CD4-positive, alpha-beta T cell treated with Interferon gamma for 1 hour (primary cell): ENCODE measurements around the gene TBL3.
"Not testable (repeated sequence)": the region's sequence is repeated elsewhere in the genome, so short reads cannot be mapped to it uniquely, and the experiment has no call there.

Experiments used
- DNase-seq: peaks from one replicate; pipeline ENCODE4 v3.0.0-alpha.2; 2020

Gene TBL3

DNA sequence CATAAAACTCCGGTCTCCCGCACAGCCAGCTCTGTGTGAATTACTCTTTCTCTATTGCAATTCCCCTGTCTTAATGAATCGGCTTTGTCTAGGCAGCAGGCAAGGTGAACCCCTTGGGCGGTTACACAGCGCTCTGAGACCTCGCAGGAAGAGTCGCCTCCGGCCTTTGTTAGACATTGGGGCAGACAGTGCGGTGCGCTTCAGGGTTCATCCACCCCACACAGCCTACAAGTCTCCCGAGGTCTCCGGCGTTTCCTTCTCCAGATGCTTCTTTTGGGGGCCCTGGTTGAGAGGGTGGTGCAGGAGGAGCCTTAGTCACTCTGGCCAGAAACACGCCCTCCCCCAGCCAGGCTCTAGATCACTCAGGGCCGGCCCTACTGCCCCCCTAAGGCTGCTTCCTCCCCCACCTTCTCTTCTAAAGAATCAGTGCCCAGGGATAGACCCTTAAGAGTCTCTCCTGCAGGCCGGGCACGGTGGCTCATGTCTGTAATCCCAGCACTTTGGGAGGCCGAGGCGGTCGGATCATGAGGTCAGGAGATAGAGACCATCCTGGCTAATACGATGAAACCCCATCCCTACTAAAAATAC lies 27.1 kb upstream of the TBL3 start:
- no peak for DNase-seq

DNA sequence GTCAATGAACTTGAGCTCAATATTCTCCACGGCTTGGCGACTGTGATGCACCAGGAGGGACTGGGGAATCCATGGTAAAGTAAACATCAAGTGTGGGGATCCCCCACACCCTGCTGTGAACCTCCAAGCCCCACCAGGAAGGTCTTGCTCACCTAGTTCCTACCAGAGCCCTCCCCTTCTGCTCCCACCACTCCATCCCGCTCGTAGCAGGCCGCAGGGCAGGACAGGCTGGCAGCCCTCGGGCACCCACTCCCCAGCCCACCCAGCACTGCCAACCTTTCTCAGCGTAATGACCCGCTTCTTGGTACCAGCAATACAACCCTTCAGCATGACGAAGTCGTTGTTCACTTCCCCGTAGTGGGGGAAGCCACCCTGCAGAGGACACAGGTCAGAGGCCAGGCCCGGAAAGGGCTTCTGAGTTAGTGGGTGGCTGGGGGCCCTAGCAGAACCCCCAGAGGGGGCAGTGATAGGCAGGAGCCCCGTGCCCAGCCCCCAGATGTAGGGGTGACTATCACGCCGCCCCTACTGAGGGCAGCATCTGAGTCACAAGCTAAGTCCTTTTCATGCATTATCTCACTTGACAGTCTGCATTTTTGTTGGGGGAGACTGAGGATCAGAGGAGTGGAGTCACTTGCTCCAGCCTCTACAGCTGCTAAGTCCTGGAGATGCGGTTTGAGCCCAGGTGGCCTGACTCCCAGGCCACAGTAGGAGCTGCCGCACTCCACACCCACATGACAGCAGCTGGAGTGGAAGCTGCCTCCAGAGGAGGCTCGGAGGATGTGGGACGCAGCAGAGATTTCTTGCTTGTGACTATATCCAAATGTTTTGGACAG lies 26.1 kb upstream of the TBL3 start:
- DNase-seq, result no peak

DNA sequence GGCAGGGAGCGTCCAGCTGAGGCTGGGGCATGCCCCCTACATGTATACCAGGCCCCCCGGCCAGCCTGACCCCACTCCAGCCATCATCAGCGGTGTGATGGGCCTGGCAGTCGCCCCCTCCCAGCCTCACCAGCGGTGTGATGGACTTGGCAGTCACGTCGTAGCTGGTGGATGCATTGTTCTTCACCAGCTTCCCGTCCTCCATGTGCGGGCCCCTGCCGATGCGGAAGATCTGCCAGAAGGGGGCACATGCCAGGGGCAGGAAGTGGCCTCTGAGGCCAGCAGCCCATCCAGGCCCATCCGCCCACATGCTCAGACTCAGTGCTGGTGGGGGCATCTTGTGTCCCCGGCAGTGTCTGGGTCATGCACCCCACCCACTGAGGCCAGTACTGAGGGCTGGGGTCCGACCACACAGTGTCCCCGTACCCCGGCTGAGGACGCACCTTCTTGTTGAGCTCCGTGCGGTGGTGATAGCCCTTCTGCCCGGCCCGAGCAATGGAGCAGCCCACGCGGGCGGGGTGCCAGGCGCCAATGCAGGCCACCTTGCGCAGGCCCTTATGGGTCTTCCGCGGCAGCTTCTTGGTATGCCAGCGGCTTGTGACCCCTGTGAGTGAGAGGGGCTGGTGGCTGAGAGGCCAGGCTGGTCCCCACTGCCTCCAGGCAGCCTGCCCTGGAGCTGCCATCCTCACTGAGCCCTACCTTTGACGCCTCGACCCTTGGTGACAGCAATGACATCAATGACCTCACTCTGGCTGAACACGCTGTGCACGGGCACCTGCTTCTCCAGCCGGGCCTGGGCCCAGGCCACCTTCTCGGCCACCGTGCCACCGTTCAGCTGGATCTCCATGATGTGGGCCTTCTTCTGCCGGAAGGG lies 25.1 kb upstream of the TBL3 start:
- no peak for DNase-seq

DNA sequence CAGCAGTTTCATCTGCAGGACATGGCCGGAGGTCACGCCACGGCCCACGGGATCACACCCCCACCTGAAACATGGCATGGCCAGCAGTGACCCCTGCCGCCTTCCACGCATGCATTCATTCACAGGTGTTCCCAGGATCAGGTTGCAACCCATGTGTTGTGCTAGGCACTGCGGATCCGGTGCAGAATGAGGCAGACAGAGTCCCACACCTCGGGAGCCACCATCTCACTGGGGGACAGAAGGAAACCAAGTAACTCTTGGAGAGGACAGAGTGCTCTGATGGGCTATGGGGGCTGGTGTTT lies 24.5 kb upstream of the TBL3 start:
- no peak for DNase-seq

DNA sequence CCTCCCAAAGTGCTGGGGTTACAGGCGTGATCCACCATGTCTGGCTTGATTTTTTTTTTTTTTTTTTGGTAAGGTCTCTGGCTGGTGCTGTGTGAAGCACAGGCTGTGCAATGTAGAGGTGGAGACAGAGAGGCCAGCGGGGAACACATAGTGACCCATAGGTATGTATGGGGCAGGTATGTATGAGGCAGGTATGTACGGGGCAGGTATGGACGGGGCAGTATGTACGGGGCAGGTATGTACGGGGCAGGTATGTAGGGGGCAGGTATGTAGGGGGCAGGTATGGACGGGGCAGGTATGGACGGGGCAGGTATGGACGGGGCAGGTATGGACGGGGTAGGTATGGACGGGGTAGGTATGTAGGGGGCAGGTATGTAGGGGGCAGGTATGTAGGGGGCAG lies 22.3 kb upstream of the TBL3 start:
- DNase-seq, result no peak

DNA sequence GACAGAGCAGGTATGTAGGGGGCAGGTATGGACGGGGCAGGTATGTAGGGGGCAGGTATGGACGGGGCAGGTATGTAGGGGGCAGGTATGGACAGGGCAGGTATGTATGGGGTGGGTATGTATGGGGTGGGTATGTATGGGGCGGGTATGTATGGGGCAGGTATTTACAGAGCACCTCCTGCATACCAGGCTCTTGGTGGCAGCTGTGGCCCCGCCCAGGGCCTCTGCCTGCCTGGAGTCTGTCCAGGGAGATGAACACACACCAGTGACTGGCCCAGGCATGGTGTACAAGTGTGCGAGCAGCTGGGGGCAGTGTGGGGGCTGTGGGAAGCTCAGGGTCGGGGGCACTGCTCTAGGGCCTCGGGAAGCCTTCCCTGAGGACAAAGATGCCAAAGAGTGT lies 21.8 kb upstream of the TBL3 start:
- DNase-seq, result no peak

- no peak for DNase-seq
Observed at GRCh38 chr16:1950559-1950958, 21.3 kb upstream of the TBL3 start.

DNA sequence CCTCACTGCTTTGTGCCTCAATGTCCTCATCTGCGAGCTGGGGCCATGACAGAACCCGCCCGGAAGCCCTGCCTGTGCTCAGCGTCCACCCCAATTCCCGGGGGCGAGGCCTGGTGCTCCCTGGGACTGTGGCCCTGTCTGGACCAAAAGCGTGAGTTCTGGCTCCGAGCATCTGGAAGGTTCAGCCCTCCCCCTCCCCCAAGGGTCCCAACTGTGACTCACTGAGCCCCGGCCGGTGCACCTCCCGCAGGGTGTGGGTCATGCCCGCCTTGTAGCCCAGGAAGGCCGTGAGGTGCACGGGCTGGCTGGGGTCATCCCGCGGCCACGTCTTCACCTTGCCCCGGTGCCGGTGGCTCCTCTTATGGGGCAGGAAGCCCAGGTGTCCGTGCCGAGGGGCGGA lies 18.1 kb upstream of the TBL3 start:
- no peak for DNase-seq

DNA sequence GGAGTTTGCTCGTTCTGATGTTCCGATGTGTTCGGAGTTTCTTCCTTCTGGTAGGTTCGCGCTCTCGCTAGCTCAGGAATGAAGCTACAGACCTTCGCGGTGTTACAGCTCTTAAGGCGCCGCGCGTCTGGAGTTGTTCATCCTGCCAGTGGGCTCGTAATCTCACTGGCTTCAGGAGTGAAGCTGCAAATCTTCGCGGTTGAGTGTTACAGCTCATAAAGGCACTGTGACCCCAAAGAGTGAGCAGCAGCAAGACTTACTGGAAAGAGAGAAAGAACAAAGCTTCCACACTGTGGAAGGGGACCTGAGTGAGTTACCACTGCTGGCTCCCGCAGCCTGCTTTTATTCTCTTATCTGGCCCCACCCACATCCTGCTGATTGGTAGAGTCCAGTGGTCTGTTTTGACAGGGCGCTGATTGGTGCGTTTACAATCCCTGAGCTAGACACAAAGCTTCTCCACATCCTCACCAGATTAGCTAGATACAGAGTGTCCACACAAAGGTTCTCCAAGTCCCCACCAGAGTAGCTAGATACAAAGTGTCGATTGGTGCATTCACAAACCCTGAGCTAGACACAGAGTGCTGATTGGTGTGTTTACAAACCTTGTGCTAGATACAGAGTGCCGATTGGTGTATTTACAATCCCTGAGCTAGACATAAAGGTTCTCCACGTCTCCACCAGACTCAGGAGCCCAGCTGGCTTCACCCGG lies 14.3 kb upstream of the TBL3 start:
- DNase-seq, result not testable (repeated sequence)

GRCh38 chr16:1958143-1958491 lies 13.7 kb upstream of the TBL3 start:
- DNase-seq, result not testable (repeated sequence)

DNA sequence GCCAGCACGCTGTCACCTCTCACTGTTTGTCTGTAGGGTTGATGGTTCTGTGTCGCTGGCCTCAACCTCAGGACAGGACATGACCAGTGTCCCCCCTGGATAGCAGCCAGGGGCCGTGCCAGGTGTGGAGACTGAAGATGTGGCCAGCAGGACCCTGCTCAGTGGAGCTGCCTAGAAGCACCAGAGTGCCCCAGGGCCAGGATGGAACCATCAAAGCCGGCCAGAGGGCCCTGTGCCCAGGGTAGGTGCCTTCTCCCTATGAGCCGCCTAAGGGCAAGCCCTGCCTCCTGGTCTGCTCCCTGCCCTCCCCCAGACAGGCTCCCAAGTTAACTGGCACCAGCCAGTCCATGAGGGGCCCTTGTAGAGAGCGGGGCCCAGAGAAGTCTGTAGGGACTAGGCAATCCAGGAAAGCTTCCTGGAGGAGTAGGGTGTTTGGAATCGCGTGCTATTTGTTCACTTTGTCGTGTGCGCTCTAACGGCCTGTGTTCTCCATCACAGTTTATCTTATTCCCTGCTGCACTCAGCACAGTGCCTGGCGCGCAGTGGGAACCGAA lies 13.1 kb upstream of the TBL3 start:
- DNase-seq, result no peak

DNA sequence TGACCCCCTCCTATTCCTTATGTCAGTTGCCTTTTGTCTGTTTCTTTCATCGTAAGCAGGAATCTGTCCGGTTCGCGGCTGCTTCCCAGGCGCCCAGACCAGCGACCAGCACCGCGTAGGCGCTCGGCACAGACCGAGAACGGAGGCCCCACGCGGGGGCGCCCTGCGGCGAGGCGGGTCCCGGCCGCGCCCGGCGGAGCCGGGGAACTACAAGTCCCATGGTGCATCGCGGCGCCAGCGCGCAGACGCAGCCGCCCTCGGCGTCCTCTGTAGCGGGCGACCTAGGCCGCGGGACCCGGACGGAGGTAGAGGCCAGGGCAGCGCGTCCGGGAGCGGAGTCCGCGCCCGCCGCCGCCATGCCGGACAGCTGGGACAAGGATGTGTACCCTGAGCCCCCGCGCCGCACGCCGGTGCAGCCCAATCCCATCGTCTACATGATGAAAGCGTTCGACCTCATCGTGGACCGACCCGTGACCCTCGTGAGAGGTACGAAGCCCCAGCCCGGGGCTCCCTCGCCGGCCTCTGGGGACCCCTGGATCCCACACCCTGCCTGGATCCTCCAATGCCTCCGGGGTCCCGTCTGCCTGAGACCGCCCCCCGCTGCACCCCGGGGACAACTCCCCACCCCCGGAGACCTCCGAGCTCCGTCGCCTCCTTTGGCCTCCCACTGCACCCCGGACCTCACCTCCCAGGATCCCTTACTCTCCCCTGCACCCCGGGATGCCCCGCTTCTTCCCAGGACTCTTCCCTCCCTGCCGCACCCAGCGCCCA lies 12.4 kb upstream of the TBL3 start, which contains the start of gene NDUFB10:
NDUFB10 (plus strand) TSS at position 270 of the 771 bp plus-strand sequence; CDS start at position 357, 87 bp downstream.
- DNase-seq, result peak; percentile 87

GRCh38 chr16:1960665-1961630 lies 10.9 kb upstream of the TBL3 start:
- no peak for DNase-seq

- no peak for DNase-seq
Observed at GRCh38 chr16:1961651-1962067, 10.2 kb upstream of the TBL3 start.

GRCh38 chr16:1962161-1963153 lies 9.4 kb upstream of the TBL3 start:
- DNase-seq, result not testable (repeated sequence)

- DNase-seq, result no peak
Observed at GRCh38 chr16:1963806-1964505, 7.9 kb upstream of the TBL3 start.

DNA sequence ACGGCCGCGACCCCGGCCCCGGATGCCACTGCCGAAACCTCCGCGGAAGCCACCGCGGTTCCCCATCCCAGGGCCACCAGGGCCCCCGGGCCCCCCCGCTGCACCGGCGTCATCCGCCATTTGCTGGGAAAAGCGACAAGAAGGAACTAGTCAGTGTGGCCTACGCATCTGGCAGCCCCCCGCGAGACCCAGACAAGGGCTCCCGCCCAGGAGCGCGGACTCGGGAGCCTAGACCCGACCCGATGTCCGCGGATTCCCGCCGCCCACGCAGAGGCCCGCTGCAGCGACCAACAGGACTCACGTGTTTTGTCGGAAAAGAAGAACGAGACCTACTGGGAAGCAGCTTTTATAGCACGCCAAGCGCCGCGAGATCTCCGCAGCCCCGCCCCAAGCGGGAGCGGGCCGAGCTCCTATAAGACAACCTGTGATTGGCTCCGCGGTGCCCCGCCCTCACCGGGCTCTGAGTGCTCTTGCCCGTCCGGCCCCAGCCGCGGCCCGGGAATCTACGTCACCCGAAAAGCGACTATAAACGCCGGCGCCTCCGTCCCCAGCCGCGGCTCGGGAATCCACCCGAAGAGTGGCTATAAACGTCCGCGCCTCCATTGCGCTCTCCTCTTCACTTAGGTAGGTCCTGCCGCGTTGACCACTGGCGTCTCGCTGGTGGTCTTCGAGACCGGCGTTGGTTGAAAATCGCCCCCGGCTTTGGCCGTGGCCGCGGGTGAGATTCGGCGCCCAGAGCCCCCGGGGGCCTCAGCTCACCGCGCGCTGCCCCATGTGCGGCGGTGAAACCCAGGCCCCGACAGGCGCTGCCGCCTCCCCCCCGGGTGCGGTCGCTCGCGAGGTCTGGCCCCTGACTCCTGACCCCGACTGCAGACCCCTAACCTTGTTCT lies 7.1 kb upstream of the TBL3 start, which contains the start of gene RPS2:
RPS2 (minus strand) TSS at position 321 of the 890 bp plus-strand sequence; CDS start at position 120, 201 bp downstream.
- DNase-seq, result peak; percentile 99
